ENCODE data around the gene ATG13. TPM values are rescaled to one million over a fixed set of nuclear protein-coding genes. Genes with fewer than 3 reads are reported as not detected.

Gene ATG13
- total RNA-seq, 1 donor from 2014 or later: 42.1 TPM

DNA sequence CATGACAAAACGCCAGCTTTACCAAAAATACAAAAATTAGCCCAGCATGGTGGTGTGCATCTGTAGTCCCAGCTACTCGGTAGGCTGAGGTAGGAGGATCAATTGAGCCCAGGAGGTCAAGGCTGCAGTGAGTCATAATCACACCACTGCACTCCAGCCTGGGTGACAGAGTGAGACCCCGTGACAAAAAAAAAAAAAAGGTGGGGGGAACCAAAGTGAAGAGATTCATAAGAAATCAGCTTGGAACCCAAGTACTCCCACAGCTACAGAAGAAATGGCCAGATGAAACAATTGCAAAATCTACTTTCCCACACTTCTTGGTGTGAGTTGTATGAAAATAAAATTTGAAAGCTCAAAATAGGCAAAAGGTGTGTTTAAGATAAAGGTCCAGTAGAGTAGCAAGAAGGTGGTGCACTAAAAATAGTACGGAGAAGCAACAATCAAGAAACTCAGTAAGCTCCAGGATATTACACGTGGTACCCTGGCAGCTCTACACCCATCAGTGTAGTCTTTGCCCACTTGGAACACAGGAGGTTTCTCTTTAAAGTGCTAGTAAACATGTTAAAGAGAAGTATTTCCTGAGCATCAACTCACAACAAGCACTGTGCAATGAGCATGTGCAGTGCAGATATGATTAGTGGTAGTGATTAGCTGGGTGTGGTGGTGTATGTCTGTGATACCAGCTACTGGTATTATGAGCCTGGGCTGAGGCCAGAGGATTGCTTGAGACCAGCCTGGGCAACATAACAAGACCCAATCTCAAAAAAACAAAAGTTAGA, 5.6 kb upstream of the ATG13 start:
- intact Hi-C loops (cut with micrococcal nuclease): no loop called here
- H3K27ac ChIP-seq (replicated peaks): peak overlapping the region; percentile 6

DNA sequence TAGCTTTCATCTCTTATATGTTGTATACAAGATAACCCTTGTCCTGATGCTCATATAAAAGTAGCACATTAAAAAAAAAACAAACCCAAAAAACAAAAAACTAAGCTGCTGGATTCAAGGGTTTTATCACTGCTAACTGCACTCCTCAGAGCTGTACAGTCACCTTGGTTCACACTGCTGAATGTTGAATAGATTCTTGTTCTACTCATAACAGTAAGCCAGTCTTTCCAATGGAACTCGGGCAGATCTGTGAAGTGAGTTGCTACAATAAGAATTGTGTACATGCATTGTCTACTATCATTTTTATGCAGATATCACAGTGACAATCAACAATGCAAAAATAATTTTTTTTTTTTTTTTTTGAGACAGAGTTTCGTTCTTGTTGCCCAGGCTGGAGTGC, 5.0 kb upstream of the ATG13 start:
- intact Hi-C loops (cut with micrococcal nuclease): no loop called here
- TF ChIP-seq, protein P1, sequence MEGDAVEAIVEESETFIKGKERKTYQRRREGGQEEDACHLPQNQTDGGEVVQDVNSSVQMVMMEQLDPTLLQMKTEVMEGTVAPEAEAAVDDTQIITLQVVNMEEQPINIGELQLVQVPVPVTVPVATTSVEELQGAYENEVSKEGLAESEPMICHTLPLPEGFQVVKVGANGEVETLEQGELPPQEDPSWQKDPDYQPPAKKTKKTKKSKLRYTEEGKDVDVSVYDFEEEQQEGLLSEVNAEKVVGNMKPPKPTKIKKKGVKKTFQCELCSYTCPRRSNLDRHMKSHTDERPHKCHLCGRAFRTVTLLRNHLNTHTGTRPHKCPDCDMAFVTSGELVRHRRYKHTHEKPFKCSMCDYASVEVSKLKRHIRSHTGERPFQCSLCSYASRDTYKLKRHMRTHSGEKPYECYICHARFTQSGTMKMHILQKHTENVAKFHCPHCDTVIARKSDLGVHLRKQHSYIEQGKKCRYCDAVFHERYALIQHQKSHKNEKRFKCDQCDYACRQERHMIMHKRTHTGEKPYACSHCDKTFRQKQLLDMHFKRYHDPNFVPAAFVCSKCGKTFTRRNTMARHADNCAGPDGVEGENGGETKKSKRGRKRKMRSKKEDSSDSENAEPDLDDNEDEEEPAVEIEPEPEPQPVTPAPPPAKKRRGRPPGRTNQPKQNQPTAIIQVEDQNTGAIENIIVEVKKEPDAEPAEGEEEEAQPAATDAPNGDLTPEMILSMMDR (IDR thresholded peaks at IDR 0.05; ENCODE audit: borderline replicate concordance): no peak

More for the DNA sequence above, 5.6 kb upstream of the ATG13 start:
- no peak for DNase-seq
- Histone ChIP-seq H3K36me3 (peaks cover 3% of the 10 kb centered on the region), H3K27me3 (ENCODE audit: low read depth) (no peaks in the 10 kb centered on the region), H3K9me3 (replicated peaks) (no peaks in the 10 kb centered on the region), H3K4me1 (peaks cover 39% of the 10 kb centered on the region), H3K4me3 (no peak overlapping the region)
- TF ChIP-seq, protein P1 (IDR thresholded peaks at IDR 0.05; ENCODE audit: borderline replicate concordance): no peak

GRCh38 chr11:46615756-46616155, 1.6 kb upstream of the ATG13 start:
- Histone ChIP-seq H3K27ac (replicated peaks) (no peak overlapping the region), H3K9me3 (replicated peaks) (no peaks in the 10 kb centered on the region), H3K4me1 (peaks cover 74% of the 10 kb centered on the region), H3K4me3 (no peak overlapping the region), H3K27me3 (ENCODE audit: low read depth) (no peaks in the 10 kb centered on the region), H3K36me3 (peaks cover 12% of the 10 kb centered on the region)
- TF ChIP-seq, protein P1 (IDR thresholded peaks at IDR 0.05; ENCODE audit: borderline replicate concordance): no peak
- intact Hi-C loops (cut with micrococcal nuclease): no loop called here
- no peak for DNase-seq

More for the DNA sequence above, 5.0 kb upstream of the ATG13 start:
- no peak for DNase-seq
- Histone ChIP-seq H3K27ac (replicated peaks) (peak overlapping the region; percentile 6), H3K9me3 (replicated peaks) (no peaks in the 10 kb centered on the region), H3K27me3 (ENCODE audit: low read depth) (no peaks in the 10 kb centered on the region), H3K4me1 (peaks cover 40% of the 10 kb centered on the region), H3K4me3 (no peak overlapping the region), H3K36me3 (peaks cover 3% of the 10 kb centered on the region)

DNA sequence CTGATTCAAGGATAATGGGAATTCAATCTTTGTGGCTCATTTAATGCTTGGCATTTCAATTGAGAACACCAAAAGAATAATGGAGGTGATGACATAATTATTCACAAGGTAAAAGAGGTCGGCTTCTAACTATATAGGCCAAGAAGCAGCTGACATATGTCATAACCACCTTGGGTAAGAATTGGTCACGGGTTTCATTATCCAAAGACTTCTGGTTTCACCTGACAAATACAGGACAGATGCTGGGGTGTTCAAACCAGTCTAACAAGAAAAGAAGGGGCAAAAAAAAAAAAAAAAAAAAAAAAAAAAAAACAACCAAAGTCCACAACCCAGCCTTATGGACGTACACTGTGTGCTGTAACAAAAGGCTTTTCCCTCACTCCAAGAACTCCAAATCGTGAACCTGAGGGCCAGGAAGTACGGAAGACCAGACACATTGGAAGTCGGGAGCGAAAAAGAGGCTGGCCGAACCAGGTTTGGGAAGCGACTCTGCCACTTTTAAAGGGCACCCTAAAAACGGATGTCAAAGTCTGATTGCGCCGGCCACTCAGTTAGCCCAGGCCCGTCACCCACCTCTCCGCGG, 711 bp upstream of the ATG13 start:
- Histone ChIP-seq H3K4me3 (peak overlapping the region; percentile 97), H3K9me3 (replicated peaks) (no peaks in the 10 kb centered on the region), H3K27ac (replicated peaks) (peak overlapping the region; percentile 93), H3K36me3 (peaks cover 21% of the 10 kb centered on the region), H3K4me1 (peaks cover 76% of the 10 kb centered on the region), H3K27me3 (ENCODE audit: low read depth) (no peaks in the 10 kb centered on the region)
- no peak for DNase-seq
- TF ChIP-seq, protein P1 (IDR thresholded peaks at IDR 0.05; ENCODE audit: borderline replicate concordance): no peak
- intact Hi-C loops (cut with micrococcal nuclease): no loop called here

- Histone ChIP-seq H3K27ac (replicated peaks) (peak overlapping the region; percentile 93), H3K36me3 (peaks cover 28% of the 10 kb centered on the region), H3K4me1 (peaks cover 68% of the 10 kb centered on the region), H3K27me3 (ENCODE audit: low read depth) (no peaks in the 10 kb centered on the region), H3K9me3 (replicated peaks) (no peaks in the 10 kb centered on the region), H3K4me3 (peak overlapping the region; percentile 97)
- DNase-seq: no peak
- TF ChIP-seq, protein P1 (IDR thresholded peaks at IDR 0.05; ENCODE audit: borderline replicate concordance): no peak
- intact Hi-C loops (cut with micrococcal nuclease): no loop called here
Observed at GRCh38 chr11:46617972-46618314, 590 bp downstream of the ATG13 start.
